ENCODE data around the gene PITX3.

DNA sequence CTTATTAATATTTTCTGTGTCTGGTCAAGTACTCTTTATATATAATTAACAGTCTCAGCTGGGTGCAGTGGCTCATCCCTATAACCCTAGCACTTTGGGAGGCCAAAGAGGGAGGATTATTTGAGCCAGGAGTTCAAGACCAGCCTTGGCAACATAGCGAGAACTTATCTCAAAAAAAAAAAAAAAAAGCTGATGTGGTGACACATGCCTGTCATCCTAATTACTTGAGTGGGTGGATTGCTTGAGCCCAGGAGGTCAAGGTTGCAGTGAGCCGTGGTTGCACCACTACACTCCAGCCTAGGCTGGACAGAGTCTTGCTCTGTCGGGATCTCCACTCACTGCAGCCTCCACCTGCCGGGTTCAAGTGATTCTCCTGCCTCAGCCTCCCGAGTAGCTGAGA, 21.9 kb downstream of the PITX3 start:
- TF ChIP-seq CTCF (IDR thresholded peaks at IDR 0.05) (no peak), POLR2A (IDR thresholded peaks at IDR 0.05) (no peak)

Measured in ovary (tissue), 3 donors.